Hematopoietic multipotent progenitor cell treated with erythropoietin and hydrocortisone succinate and interleukin-3 and kit ligand, for 6 days (in vitro differentiated cells): Measurements from ENCODE around the gene CLIC6.

Experiments
- DNase-seq: peaks from one replicate; pipeline ENCODE4 v3.0.0-alpha.2; 2015

The CLIC6 gene

GRCh38 chr21:34730756-34731445 is 62.1 kb downstream of the CLIC6 start:
- DNase-seq: no peak

- no peak for DNase-seq
Measured at GRCh38 chr21:34732388-34732821, 63.6 kb downstream of the CLIC6 start.

GRCh38 chr21:34733852-34734251 is 65.1 kb downstream of the CLIC6 start:
- no peak for DNase-seq

- no peak for DNase-seq
Measured at GRCh38 chr21:34734696-34735095, 65.9 kb downstream of the CLIC6 start.

- DNase-seq: no peak
Measured at GRCh38 chr21:34736116-34736874, 67.5 kb downstream of the CLIC6 start.

GRCh38 chr21:34737115-34737514 is 68.3 kb downstream of the CLIC6 start:
- DNase-seq: no peak

GRCh38 chr21:34740198-34740597 is 71.4 kb downstream of the CLIC6 start:
- no peak for DNase-seq

- DNase-seq: no peak
Measured at GRCh38 chr21:34743285-34743684, 74.5 kb downstream of the CLIC6 start.

- no peak for DNase-seq
Measured at GRCh38 chr21:34743831-34744230, 75.0 kb downstream of the CLIC6 start.

- no peak for DNase-seq
Measured at GRCh38 chr21:34744801-34745200, 76.0 kb downstream of the CLIC6 start.

- peak; percentile 88 for DNase-seq
Measured at GRCh38 chr21:34745557-34746255, 76.9 kb downstream of the CLIC6 start.

- DNase-seq: no peak
Measured at GRCh38 chr21:34748862-34749261, 80.1 kb downstream of the CLIC6 start.

GRCh38 chr21:34754690-34755647 is 86.2 kb downstream of the CLIC6 start:
- no peak for DNase-seq

- DNase-seq: no peak
Measured at GRCh38 chr21:34761758-34762330, 93.0 kb downstream of the CLIC6 start.

GRCh38 chr21:34762786-34763185 is 94.0 kb downstream of the CLIC6 start:
- DNase-seq: peak; percentile 10

- no peak for DNase-seq
Measured at GRCh38 chr21:34764715-34765284, 96.0 kb downstream of the CLIC6 start.

- no peak for DNase-seq
Measured at GRCh38 chr21:34765619-34766018, 96.8 kb downstream of the CLIC6 start.

GRCh38 chr21:34766862-34767261 is 98.1 kb downstream of the CLIC6 start:
- no peak for DNase-seq
